Activated CD8-positive, alpha-beta memory T cell treated with anti-CD3 and anti-CD28 coated beads, Interleukin-2, amount 50 U/mL, for 48 hours (primary cell): ENCODE results near the gene SLC34A1.
"Not testable (repeated sequence)": the region's sequence is repeated elsewhere in the genome, so short reads cannot be mapped to it uniquely, and the experiment has no call there.

Source experiments
- DNase-seq: peaks from one replicate; pipeline ENCODE4 v3.0.0-alpha.2; 2020

Gene SLC34A1

DNA sequence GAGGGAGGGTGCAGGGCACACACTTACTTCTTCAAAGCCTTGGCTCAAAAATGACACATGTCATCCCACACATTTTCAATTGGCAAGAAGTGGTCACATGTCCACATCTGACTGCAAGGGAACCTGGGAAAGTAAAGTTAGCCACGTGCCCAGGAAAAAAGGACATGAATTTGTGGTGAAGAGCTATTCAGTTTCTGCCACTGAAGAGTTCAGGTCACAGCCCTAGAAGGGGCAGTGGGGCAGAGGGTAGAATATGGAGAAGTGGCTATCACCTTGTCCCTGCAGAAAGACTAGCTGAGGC is 28.4 kb upstream of the SLC34A1 start:
- DNase-seq: no peak

DNA sequence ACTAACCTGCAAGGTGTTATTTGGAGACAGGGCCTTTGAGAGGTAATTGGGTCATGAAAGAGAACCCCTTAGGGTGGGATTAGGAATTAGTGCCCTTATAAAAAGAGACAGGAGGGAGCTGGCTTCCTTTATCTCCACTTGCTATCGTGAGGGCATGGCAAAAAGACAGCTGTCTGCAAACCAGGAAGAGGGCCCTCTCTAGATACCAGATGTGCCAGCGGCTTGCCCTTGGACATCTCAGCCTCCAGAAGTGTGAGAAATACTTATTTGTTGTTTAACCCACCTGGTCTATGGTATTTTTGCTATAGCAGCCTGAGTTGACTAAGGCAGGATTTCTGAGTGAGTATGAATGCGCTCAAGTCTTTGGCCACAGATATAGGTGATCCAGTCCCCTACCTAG is 27.5 kb upstream of the SLC34A1 start:
- no peak for DNase-seq

GRCh38 chr5:177357146-177357458 is 27.1 kb upstream of the SLC34A1 start:
- no peak for DNase-seq

DNA sequence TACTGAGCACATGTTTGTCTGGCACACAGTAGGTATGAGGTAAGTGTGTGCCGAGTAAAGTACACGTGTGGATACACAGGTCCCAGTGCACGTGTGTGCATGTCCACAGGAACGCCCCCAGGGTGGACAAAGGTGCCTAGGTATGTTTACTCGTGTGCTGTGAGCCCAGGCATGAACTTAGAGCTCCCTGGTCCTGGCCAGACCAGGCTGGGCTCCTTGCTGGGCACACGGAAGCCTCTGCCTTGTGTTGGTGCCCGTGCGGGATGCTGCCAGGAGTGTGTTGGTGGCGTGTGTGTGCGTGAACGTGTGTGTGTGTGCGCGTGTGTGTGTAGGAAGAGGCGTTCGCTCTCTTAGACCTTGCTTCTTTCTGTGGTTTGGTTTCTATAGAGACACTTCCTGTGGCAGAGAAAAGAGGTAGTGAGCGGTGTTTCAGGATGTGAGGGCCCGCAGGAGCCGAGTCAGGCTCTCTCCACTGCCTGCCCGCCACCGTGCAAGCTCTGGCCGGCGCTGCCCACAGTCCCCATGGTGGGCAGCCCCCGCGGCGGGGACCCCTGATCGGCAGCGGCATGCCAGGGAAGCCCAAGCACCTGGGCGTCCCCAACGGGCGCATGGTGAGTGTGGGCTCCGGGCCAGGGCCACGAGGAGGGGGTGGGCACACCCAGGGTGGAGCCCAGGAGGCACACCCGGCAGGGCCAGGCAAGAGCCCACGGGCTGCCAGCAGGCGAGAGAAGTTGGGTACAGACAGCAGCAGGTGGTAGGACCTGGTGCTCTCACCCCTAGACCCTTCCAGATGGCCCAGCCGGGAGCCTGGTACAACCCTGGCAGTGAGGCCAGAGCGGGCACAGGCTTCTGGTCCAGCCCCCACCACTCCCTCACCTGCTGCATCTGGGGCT is 26.5 kb upstream of the SLC34A1 start, which contains the start of gene RGS14:
TSS of gene RGS14 (plus strand) at position 466 of the 893 bp plus-strand sequence. CDS start at position 567, 101 bp downstream.
- DNase-seq: peak; percentile 73

- no peak for DNase-seq
Measured at GRCh38 chr5:177358370-177358819, 25.8 kb upstream of the SLC34A1 start.

DNA sequence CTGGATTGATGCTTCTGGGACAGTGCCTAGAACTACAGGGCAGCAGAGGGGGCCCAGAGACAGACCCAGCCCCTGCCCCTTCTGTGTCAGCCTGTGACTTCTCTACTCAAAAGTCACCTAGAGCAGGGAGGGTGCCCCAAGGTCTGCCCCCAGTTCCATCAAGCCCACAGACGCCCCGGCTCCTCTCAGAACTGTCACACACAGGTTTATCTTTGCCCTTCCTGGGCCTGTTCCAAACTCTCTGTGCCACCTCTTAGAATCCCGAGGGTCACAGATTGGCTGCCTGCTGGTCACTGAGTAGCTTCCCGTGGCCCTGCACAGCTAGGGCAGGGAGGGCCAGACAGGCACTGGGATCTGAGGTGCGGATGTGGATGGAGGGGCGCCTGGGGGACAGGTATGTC is 24.8 kb upstream of the SLC34A1 start:
- no peak for DNase-seq

DNA sequence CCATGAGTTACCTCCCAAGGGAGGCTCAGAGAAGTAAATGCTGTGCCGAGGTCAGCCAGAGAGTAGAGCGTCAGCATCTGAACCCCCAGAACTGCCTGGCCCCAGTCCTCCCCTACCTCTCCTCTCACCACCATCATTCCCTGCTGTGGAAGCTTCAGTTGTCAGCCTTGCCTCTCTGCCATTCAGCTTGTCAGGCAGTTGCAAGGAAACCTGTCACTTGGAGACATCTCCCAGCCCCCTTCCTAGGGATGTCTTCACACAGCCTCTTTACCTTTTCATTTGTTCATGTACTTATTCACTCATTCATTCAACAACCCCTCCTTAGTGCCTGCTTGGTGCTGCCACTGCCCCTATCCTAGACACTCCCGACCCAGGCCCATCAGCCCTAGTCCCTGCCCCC is 24.4 kb upstream of the SLC34A1 start:
- DNase-seq: no peak

DNA sequence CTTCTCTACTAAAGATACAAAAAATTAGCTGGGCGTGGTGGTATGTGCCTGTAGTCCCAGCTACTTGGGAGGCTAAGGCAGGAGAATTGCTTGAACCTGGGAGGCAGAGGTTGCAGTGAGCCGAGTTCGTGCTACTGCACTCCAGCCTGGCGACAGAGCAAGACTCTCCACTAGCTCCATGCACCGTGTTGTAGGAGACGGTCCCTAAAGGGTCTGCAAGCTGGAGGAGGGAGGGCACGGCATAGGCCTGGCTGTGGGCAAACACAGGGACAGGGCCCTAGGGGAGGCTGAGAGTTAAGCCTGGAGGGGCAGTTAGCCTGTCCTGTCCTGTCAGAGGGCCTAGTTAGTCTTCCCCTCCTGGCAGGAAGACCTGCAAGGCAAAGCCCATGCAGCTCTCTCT is 23.5 kb upstream of the SLC34A1 start:
- not testable (repeated sequence) for DNase-seq

DNA sequence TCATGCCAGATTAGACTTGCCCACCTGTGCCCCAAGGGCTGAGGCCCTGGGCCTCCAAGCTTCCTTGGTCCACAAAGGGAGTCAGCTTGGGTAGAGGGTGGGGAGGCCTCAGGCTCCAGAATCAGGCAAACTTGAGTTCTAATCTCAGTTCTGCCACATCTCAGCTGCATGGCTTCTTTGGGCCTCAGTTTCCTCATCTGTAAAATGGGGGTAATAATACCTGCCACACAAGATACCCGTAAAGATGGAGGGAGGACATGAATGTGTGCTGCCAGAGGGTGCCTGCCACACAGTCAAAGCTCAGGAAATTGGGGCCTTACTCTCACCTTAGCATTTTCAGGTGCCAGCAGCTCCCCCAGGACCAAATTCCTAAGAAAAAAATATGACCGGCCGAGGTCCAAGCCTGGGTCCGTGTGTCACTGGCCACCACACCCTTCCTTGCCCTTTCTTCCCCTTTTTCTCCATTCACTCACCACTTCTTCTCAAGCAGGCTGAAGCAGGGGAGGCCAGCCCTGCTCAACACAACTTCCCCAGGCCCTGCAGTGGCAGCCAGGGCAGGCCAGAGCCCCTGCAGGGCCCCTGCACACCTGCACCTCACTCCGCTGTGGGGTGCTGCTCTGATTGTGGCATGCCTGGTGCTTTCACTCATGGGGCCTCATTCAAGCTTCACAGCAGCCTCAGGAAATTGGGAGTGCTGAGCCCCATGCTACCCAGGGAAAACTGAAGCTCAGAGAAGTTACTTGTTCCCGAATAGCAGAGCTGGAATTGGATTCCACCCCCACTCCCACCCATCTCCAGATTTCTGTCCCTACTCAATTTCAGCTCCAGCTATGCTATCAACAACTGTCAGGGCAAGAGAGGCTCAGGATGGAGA is 22.6 kb upstream of the SLC34A1 start:
- DNase-seq: no peak

- DNase-seq: no peak
Measured at GRCh38 chr5:177362292-177362609, 22.0 kb upstream of the SLC34A1 start.

GRCh38 chr5:177362610-177363507 is 21.4 kb upstream of the SLC34A1 start:
- DNase-seq: peak; percentile 83

GRCh38 chr5:177363565-177363964 is 20.7 kb upstream of the SLC34A1 start:
- DNase-seq: no peak

GRCh38 chr5:177364159-177364962 is 19.9 kb upstream of the SLC34A1 start:
- no peak for DNase-seq

DNA sequence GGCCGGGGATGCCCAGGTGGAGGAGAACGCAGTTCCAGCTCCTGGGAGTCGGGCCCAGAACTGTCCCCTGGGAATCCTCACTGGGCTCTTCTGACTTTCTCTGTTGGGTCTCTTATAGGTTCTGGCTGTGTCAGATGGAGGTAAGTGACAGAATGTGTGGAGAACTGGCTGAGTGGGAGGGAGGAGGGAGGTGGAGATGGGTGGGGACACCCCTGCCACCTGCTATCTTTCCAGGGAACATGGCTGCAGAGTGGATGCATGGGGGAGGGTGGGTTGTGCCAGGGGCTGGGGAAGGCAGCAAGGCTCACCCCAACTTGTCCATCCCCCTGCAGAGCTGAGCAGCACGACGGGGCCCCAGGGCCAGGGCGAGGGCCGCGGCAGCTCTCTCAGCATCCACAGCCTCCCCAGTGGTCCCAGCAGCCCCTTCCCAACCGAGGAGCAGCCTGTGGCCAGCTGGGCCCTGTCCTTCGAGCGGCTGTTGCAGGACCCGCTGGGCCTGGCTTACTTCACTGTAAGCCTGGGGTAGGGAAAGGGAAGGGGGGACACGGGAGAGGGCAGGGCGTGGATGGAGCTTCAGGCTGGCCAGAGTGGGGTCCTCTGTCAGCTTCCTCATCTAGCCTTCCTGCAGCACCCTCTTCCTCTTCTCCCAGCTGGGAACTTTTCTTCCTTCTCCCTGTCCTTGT is 18.2 kb upstream of the SLC34A1 start:
- DNase-seq: no peak

DNA sequence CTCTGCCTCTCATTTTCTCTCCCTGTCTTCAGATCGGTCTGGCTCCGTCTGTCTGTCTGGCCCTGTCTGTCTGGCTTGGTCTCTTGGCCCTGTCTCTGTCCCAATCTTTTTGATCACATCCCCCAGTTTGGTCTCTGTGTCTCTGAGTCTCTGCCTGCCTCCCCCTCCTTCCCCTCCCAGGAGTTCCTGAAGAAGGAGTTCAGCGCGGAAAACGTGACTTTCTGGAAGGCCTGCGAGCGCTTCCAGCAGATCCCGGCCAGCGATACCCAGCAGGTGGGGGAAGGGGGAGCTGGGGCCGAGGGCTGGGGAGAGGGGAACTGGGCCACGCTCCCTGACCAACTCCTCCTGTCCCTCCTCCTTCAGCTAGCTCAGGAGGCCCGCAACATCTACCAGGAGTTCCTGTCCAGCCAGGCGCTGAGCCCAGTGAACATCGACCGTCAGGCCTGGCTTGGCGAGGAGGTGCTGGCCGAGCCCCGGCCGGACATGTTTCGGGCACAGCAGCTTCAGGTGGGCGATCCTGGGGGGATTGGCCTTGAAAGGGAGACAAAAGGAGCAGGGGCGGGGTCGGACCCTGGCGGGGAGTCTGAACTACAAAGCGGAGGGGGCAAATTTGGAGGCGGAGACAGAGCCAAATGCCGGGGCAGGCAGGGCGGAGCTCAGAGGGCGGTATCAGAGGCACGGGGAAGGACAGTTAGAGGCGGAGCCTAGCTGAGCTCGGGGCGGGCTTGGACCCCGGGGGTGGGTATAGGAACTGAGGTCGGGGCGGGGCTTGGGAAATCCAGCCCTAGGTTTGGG is 17.5 kb upstream of the SLC34A1 start:
- no peak for DNase-seq

- DNase-seq: no peak
Measured at GRCh38 chr5:177367323-177367848, 16.8 kb upstream of the SLC34A1 start.

DNA sequence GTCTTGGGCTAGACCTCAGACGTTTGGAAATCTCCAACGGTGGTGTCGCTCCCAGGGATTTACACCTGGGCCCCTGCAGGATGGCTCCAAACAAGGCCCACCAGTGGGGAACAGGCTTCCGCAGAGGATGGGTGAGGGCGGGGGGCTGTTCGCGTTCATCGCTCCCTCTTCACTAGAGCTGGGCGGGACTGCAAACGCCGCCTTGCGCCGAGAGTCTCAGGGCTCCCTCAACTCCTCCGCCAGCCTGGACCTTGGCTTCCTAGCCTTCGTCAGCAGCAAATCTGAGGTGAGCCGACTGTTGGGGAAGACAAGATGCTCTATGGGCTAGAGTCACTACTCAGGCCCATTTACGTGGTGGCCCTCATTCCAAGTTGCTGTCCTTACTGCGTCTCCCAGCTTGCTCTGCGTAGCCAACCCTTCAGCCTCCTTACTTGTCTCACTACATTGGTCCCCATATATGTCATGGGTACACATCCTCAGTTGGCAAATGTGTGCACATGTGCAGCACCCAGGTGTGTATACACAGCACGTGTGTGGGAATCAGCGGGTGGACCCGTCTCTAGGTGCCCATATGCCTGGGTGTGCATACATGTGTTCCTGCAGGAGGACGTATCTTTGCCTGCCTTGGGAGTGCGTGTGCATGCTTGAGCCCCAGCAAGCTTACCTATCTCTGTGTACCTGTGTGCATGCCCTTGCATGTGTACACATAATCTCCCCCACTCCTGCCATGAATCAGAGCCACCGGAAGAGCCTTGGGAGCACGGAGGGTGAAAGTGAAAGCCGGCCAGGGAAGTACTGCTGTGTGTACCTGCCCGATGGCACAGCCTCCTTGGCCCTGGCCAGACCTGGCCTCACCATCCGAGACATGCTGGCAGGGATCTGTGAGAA is 16.0 kb upstream of the SLC34A1 start:
- DNase-seq: no peak

GRCh38 chr5:177368869-177369644 is 15.2 kb upstream of the SLC34A1 start:
- no peak for DNase-seq
